Stimulated activated naive CD8-positive, alpha-beta T cell treated with anti-CD3 and anti-CD28 coated beads, Interleukin-15, Interleukin-2, amounts not matched to agents 100 ng/mL and 50 ng/mL, for 24 hours (primary cell): Measurements from ENCODE around the gene CKAP4.

Experiments
- H3K27ac Mint-ChIP-seq: one replicate; pipeline ENCODE4 v1.8.0; 2021; ENCODE audit warnings: mild to moderate bottlenecking, mixed read lengths
- H3K27me3 Mint-ChIP-seq: one replicate; pipeline ENCODE4 v1.8.0; 2021; ENCODE audit warnings: mixed read lengths
- H3K36me3 Mint-ChIP-seq: one replicate; pipeline ENCODE4 v1.8.0; 2021; ENCODE audit warnings: low read depth, mixed read lengths
- H3K4me1 Mint-ChIP-seq: one replicate; pipeline ENCODE4 v1.8.0; 2021; ENCODE audit warnings: low read depth, mixed read lengths
- H3K4me3 Mint-ChIP-seq: one replicate; pipeline ENCODE4 v1.8.0; 2021; ENCODE audit warnings: mild to moderate bottlenecking, mixed read lengths
- H3K9me3 Mint-ChIP-seq: one replicate; pipeline ENCODE4 v1.8.0; 2021; ENCODE audit warnings: mixed read lengths

The CKAP4 gene

DNA sequence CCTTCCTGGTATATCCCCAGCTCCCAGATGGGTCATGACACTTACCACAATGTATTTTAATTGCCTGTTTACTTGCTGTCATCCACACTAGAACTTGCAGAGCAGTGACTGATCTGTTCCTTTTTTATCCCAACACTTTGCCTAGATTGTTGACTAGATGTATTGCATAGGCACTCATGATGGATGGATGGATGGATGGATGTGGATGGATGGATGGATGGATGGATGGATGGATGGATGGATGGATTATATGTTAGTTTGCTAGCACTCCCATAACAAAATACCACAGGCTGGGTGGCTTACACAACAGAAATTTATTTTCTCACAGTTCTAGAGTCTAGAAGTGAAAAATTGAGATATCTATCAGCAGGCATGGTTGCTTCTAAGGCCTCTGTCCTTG, 8.7 kb upstream of the CKAP4 start:
- H3K27ac Mint-ChIP-seq: no peak overlapping the region
- H3K4me3 Mint-ChIP-seq: no peak overlapping the region
- no peaks in the 10 kb centered on the region for H3K9me3 Mint-ChIP-seq
- H3K36me3 Mint-ChIP-seq: no peaks in the 10 kb centered on the region
- no peaks in the 10 kb centered on the region for H3K27me3 Mint-ChIP-seq
- H3K4me1 Mint-ChIP-seq: no peaks in the 10 kb centered on the region

- Mint-ChIP-seq H3K27ac (no peak overlapping the region), H3K4me3 (no peak overlapping the region), H3K36me3 (no peaks in the 10 kb centered on the region), H3K27me3 (no peaks in the 10 kb centered on the region), H3K9me3 (no peaks in the 10 kb centered on the region), H3K4me1 (no peaks in the 10 kb centered on the region)
These were observed 8.1 kb upstream of the CKAP4 start for GRCh38 chr12:106255952-106256351.

- H3K4me1 Mint-ChIP-seq: no peaks in the 10 kb centered on the region
- H3K4me3 Mint-ChIP-seq: no peak overlapping the region
- H3K27me3 Mint-ChIP-seq: no peaks in the 10 kb centered on the region
- no peaks in the 10 kb centered on the region for H3K36me3 Mint-ChIP-seq
- H3K9me3 Mint-ChIP-seq: no peaks in the 10 kb centered on the region
- no peak overlapping the region for H3K27ac Mint-ChIP-seq
These were observed 7.7 kb upstream of the CKAP4 start for GRCh38 chr12:106255493-106255892.

GRCh38 chr12:106254724-106255123, 6.9 kb upstream of the CKAP4 start:
- Mint-ChIP-seq H3K4me3 (no peak overlapping the region), H3K27me3 (no peaks in the 10 kb centered on the region), H3K9me3 (no peaks in the 10 kb centered on the region), H3K4me1 (peaks cover 1% of the 10 kb centered on the region), H3K27ac (no peak overlapping the region), H3K36me3 (no peaks in the 10 kb centered on the region)

DNA sequence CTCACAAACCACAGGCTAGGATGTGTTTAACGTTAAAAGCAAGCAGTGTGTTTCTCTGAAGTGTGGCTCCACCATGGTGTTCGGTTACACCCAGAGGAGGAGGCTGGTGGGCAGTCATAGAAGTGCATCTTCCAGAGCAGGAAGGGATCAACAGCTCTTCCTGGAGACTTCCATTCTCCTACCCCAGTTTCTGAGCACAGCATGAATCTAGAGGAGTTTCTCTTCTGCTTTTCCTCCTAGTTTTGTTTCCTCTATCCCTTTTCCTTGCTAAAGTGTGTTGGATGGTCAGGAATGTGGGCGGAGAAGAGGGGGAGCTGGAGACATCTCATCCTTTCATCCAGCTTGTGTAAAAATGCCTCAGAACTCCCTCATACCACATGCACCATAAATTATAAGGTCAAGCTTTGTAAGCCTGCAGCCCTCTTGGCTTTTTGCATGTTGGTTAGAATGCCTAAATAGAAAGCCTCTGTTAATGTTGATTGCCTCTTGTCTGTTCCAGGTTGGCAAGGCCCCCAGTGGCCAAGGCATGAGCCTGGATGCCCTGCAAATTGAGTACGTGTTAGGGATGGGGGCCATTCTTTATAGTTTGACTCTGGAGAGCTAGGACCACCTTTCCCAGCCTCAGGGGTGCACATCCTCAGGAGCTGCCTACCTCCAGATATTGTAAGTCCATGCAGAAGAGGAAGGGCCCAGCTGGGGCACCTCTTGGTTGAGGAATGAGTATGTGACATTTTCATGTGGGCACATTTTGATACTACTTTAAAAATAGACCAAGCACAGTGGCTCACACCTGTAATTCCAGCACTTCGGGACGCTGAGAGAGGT, 4.0 kb upstream of the CKAP4 start:
- H3K4me1 Mint-ChIP-seq: peaks cover 15% of the 10 kb centered on the region
- H3K4me3 Mint-ChIP-seq: no peak overlapping the region
- no peak overlapping the region for H3K27ac Mint-ChIP-seq
- H3K36me3 Mint-ChIP-seq: no peaks in the 10 kb centered on the region
- no peaks in the 10 kb centered on the region for H3K9me3 Mint-ChIP-seq
- H3K27me3 Mint-ChIP-seq: no peaks in the 10 kb centered on the region

DNA sequence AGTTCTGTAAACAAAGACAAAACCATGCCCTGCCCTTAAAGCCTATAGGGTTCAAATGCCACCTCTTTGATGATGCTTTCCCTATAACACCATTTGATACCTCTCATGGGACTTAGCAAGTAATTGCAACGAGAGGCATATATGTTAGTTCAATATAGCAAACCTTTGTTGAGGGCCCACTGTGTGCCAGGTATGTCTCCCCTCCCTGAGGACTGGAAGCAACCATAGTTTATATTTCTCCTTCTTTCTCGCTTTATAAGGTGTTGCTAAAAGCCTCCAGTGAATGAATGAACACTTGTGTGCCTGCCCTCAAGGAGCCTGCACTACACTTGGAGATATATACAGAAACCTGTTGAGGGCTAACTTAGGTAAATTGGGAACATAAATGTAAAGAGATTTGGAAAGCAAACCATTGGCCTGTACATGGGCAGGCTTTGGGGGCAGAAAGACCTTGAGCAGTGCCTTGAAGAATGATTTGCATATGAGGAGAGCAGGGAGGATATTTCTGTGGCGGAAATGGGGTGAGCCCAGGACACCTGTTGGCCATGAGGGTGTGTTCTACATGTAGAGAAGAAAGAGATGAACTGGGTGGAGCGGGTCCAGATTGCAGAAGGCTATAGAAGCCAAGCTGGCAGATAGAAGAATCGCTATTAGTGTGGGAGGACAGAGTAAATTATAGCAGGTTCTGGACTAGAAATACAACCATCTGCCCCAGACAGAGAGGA, 1.8 kb upstream of the CKAP4 start:
- Mint-ChIP-seq H3K36me3 (no peaks in the 10 kb centered on the region), H3K4me3 (peak overlapping the region; percentile 77), H3K4me1 (peaks cover 28% of the 10 kb centered on the region), H3K27ac (no peak overlapping the region), H3K9me3 (no peaks in the 10 kb centered on the region), H3K27me3 (no peaks in the 10 kb centered on the region)

- no peaks in the 10 kb centered on the region for H3K9me3 Mint-ChIP-seq
- H3K36me3 Mint-ChIP-seq: no peaks in the 10 kb centered on the region
- H3K4me3 Mint-ChIP-seq: peak overlapping the region; percentile 77
- no peaks in the 10 kb centered on the region for H3K27me3 Mint-ChIP-seq
- peak overlapping the region; percentile 76 for H3K27ac Mint-ChIP-seq
- peaks cover 28% of the 10 kb centered on the region for H3K4me1 Mint-ChIP-seq
These were observed 1.1 kb upstream of the CKAP4 start for GRCh38 chr12:106248846-106249371.

- Mint-ChIP-seq H3K27me3 (no peaks in the 10 kb centered on the region), H3K4me3 (peak overlapping the region; percentile 77), H3K27ac (peak overlapping the region; percentile 76), H3K36me3 (no peaks in the 10 kb centered on the region), H3K4me1 (peaks cover 28% of the 10 kb centered on the region), H3K9me3 (no peaks in the 10 kb centered on the region)
These were observed 559 bp upstream of the CKAP4 start for GRCh38 chr12:106248312-106248845.

DNA sequence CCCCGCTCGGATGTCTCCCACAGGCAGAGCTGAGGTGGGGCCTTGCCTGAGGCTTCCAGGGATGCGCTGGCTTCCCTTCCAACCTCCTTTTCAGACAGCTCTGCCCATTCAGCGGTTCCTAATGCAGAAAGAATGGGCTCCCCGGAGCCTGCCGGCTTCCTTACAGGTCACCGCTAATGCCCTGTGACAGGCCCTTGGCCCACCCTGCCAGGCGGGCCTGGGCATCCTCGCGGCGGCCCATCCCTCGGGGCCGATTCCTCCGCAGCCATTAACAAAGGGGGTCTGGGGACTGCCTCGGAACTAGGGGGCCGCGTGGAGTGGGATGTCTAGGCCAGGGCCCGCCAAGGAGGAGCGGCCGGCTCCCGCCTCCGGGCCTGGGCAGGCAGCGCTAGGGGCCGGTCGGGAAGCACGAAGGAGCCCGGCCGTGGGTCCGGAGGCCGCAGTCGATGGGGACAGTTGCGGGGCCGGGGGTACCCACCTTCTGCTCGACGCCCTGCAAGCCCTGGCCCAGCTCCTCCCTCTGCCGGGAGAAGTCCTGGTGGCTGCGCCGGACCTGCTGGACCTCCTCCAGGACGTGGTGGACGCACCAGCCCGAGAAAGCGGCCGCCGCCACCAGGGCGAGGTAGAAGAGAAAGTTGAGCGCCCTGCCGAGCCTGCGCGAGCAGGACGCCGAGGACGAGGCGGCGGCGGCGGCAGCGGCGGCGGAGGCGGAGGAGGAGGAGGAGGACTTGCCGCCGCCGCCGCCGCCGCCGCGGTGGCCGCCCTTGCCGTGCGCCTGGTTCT, 738 bp downstream of the CKAP4 start:
- peaks cover 28% of the 10 kb centered on the region for H3K4me1 Mint-ChIP-seq
- peak overlapping the region; percentile 70 for H3K4me3 Mint-ChIP-seq
- no peaks in the 10 kb centered on the region for H3K9me3 Mint-ChIP-seq
- H3K27ac Mint-ChIP-seq: peak overlapping the region; percentile 65
- H3K27me3 Mint-ChIP-seq: no peaks in the 10 kb centered on the region
- H3K36me3 Mint-ChIP-seq: peaks cover 5% of the 10 kb centered on the region

DNA sequence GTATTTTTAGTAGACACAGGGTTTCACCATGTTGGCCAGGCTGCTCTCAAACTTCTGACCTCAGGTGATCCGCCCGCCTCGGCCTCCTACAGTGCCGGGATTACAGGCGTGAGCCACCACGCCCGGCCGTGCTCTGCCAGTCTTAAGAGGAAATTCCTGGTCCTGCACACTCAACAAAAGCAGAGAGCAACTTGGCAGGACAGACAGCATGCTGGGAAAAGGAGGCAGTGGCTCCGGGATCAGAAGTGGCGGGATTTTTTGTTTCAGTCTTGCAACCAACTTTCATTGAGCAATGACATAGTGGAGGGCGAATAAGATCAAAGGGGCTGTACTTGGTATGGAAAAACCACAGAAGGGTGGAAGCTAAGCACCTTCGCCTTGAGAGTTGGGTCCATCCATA, 2.1 kb downstream of the CKAP4 start:
- Mint-ChIP-seq H3K36me3 (peaks cover 5% of the 10 kb centered on the region), H3K9me3 (no peaks in the 10 kb centered on the region), H3K4me3 (peak overlapping the region; percentile 70), H3K4me1 (peaks cover 28% of the 10 kb centered on the region), H3K27me3 (no peaks in the 10 kb centered on the region), H3K27ac (no peak overlapping the region)

DNA sequence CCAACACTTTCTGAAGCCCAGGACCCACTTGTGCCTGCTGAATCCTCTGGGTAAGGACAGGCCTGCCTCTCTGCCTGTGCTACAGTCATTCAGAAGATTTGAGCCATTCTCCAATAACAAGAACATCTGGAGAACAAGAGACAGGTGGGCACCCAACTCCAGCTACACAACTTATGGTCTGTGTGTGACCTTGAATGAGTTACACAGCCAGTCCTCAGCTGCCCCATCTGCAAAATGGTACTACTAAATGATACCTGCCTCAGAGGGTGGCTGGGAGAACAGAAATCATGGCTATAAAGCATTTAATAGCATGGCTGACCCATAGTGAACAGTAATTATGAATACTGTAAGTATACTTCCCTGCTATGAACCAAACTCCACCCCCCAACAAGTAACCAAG, 4.2 kb downstream of the CKAP4 start:
- H3K27ac Mint-ChIP-seq: no peak overlapping the region

GRCh38 chr12:106240821-106241220, 7.0 kb downstream of the CKAP4 start:
- H3K27me3 Mint-ChIP-seq: no peaks in the 10 kb centered on the region
- peaks cover 8% of the 10 kb centered on the region for H3K4me1 Mint-ChIP-seq
- no peak overlapping the region for H3K27ac Mint-ChIP-seq
- no peak overlapping the region for H3K4me3 Mint-ChIP-seq
- H3K36me3 Mint-ChIP-seq: peaks cover 15% of the 10 kb centered on the region
- H3K9me3 Mint-ChIP-seq: no peaks in the 10 kb centered on the region

More for the DNA sequence above, 4.2 kb downstream of the CKAP4 start:
- Mint-ChIP-seq H3K4me1 (peaks cover 16% of the 10 kb centered on the region), H3K36me3 (peaks cover 10% of the 10 kb centered on the region), H3K27me3 (no peaks in the 10 kb centered on the region), H3K9me3 (no peaks in the 10 kb centered on the region), H3K4me3 (no peak overlapping the region)

GRCh38 chr12:106239951-106240335, 7.9 kb downstream of the CKAP4 start:
- Mint-ChIP-seq H3K36me3 (peaks cover 15% of the 10 kb centered on the region), H3K4me3 (no peak overlapping the region), H3K27ac (no peak overlapping the region), H3K9me3 (no peaks in the 10 kb centered on the region), H3K4me1 (peaks cover 2% of the 10 kb centered on the region), H3K27me3 (no peaks in the 10 kb centered on the region)

- H3K9me3 Mint-ChIP-seq: no peaks in the 10 kb centered on the region
- H3K4me1 Mint-ChIP-seq: no peaks in the 10 kb centered on the region
- no peak overlapping the region for H3K27ac Mint-ChIP-seq
- H3K36me3 Mint-ChIP-seq: peaks cover 15% of the 10 kb centered on the region
- H3K27me3 Mint-ChIP-seq: no peaks in the 10 kb centered on the region
- no peak overlapping the region for H3K4me3 Mint-ChIP-seq
These were observed 8.4 kb downstream of the CKAP4 start for GRCh38 chr12:106239241-106239950.
